ENCODE measurements around the gene INMT. TPM values are rescaled to one million over a fixed set of nuclear protein-coding genes. Genes with fewer than 3 reads are reported as not detected.

INMT gene
- total RNA-seq, 2 experiments from 2014 or later = 0.32 TPM; not detected in 1

DNA sequence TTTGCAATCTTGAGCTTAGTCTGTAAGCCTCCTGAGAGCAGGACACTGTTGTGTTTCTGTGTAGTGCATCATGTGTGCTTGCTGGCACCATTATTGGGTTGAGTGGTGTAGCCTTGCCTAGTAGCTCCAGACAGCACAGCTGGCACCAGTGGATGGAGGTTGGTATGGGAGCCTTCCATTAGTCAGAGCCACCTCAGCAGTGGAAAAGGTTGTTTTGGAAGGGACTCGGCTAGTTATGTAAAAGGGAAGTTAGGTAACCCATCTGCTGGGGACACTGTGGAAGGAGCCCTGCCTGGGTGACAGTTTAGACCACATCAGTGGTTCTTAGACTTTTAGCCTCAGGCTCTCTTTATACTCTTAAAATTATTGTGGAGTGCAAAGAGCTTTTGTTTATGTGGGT lies 35.6 kb downstream of the INMT start:
- Histone ChIP-seq H3K9me2 (ENCODE audit: insufficient read depth, low read length) (no peaks in the 10 kb centered on the region), H3K9me3 (ENCODE audit: low read length) (no peaks in the 10 kb centered on the region), H4K20me1 (ENCODE audit: insufficient read depth, low read length) (no peaks in the 10 kb centered on the region), H3K4me2 (ENCODE audit: low read length) (no peak overlapping the region), H2AFZ (ENCODE audit: low read length) (no peak overlapping the region), H3K79me2 (ENCODE audit: insufficient read depth, low read depth, low read length) (no peaks in the 10 kb centered on the region), H3K27ac (ENCODE audit: low read depth, low read length, poor library complexity, severe bottlenecking) (no peak overlapping the region), H3K4me3 (ENCODE audit: low read depth, low read length, poor library complexity, severe bottlenecking) (no peak overlapping the region), H3K36me3 (ENCODE audit: insufficient read depth, low read length) (no peaks in the 10 kb centered on the region), H3K4me1 (ENCODE audit: insufficient read depth, low read length, poor library complexity, severe bottlenecking) (no peaks in the 10 kb centered on the region)
- POLR2A ChIA-PET = interaction anchor here (1.5 kb wide), 1 partner anchor 9 kb away, joined by 6 read pairs; no protein-coding TSS in a partner anchor
- CTCF ChIA-PET (ENCODE audit: unreplicated experiment) = no interaction called here
- BruUV-seq (replicated peaks) = no TSS peak
- no peak for TF ChIP-seq EZH2phosphoT487 (IDR thresholded peaks at IDR 0.05; ENCODE audit: borderline replicate concordance, low read depth, low read length)
- TF ChIP-seq, protein P1, sequence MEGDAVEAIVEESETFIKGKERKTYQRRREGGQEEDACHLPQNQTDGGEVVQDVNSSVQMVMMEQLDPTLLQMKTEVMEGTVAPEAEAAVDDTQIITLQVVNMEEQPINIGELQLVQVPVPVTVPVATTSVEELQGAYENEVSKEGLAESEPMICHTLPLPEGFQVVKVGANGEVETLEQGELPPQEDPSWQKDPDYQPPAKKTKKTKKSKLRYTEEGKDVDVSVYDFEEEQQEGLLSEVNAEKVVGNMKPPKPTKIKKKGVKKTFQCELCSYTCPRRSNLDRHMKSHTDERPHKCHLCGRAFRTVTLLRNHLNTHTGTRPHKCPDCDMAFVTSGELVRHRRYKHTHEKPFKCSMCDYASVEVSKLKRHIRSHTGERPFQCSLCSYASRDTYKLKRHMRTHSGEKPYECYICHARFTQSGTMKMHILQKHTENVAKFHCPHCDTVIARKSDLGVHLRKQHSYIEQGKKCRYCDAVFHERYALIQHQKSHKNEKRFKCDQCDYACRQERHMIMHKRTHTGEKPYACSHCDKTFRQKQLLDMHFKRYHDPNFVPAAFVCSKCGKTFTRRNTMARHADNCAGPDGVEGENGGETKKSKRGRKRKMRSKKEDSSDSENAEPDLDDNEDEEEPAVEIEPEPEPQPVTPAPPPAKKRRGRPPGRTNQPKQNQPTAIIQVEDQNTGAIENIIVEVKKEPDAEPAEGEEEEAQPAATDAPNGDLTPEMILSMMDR (conservative IDR thresholded peaks at IDR 0.05; ENCODE audit: low read length) = no peak
- DNase-seq (ENCODE audit: low spot score) = no peak
- intact Hi-C loops (cut with micrococcal nuclease; ENCODE audit: unreplicated experiment) = no loop called here

DNA sequence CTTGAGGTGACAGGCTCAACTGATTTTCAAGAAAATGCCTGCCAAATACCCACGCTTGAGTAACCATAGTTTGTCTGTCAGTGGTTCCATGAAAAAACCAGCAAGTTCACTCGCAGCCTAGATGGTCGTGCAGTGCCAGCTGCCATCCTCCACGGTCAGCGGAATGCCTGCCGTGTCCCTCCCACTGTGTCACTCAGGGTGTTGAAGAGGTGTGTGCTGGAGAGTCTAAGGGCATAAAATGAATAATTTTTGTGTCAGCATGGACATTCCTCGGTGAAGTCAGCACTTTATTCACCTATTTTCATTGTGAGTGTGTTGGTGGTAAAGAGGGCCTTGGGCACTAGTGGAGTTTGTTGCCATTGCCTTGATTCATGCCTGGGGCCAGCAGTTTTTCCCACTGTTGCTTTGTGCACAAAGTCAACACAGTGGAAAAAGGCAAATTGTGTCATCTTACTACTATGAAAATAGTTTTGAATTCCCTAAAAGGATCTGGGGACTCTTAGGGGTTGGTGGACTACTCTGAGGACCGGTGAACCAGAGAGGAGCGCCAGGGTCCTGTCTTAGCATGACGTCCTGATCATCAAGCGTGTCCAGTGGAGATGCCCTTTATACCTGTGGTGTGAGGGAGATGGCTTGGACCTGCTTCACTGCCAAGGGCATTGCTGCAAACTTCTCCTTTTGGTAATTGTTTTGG lies 36.9 kb downstream of the INMT start:
- Histone ChIP-seq H3K4me1 (ENCODE audit: insufficient read depth, low read length, poor library complexity, severe bottlenecking) (no peaks in the 10 kb centered on the region), H3K27ac (ENCODE audit: low read depth, low read length, poor library complexity, severe bottlenecking) (no peak overlapping the region), H3K36me3 (ENCODE audit: insufficient read depth, low read length) (no peaks in the 10 kb centered on the region), H4K20me1 (ENCODE audit: insufficient read depth, low read length) (no peaks in the 10 kb centered on the region), H3K4me2 (ENCODE audit: low read length) (no peak overlapping the region), H3K9me2 (ENCODE audit: insufficient read depth, low read length) (no peaks in the 10 kb centered on the region), H3K4me3 (ENCODE audit: low read depth, low read length, poor library complexity, severe bottlenecking) (no peak overlapping the region), H3K79me2 (ENCODE audit: insufficient read depth, low read depth, low read length) (no peaks in the 10 kb centered on the region), H2AFZ (ENCODE audit: low read length) (no peak overlapping the region), H3K9me3 (ENCODE audit: low read length) (no peaks in the 10 kb centered on the region)
- no peak for TF ChIP-seq EZH2phosphoT487 (IDR thresholded peaks at IDR 0.05; ENCODE audit: borderline replicate concordance, low read depth, low read length)
- TF ChIP-seq, protein P1 (conservative IDR thresholded peaks at IDR 0.05; ENCODE audit: low read length) = no peak
- ChIA-PET CTCF (ENCODE audit: unreplicated experiment) (no interaction called here), POLR2A (interaction anchor here (0.6 to 1.5 kb wide), 2 partner anchors 8 to 44 kb away, joined by 3 to 6 read pairs; no protein-coding TSS in a partner anchor)
- DNase-seq (ENCODE audit: low spot score) = no peak
- BruUV-seq (replicated peaks) = no TSS peak
- intact Hi-C loops (cut with micrococcal nuclease; ENCODE audit: unreplicated experiment) = no loop called here

DNA sequence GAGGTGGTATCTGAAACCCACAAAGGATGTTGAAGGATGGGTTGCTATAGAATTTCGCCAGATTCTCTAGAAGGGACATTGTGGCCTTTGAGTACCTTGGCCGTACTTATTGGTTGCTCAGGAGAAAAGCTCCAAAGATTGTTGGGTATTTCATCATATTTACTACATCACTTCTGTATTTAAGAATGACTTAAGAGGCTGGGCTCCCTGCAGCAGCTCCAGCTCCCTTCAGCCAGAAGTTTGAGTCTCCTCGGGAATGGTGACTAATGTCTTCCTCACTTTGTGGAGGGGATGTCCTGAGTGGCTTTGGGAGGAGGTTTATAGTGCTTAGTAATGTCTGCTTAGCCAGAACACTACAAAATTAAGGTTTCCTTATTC lies 37.4 kb downstream of the INMT start:
- intact Hi-C loops (cut with micrococcal nuclease; ENCODE audit: unreplicated experiment) = no loop called here
- DNase-seq (ENCODE audit: low spot score) = no peak
- H3K27ac ChIP-seq (ENCODE audit: low read depth, low read length, poor library complexity, severe bottlenecking) = no peak overlapping the region
- no peak overlapping the region for H3K4me2 ChIP-seq (ENCODE audit: low read length)
- H3K9me3 ChIP-seq (ENCODE audit: low read length) = no peaks in the 10 kb centered on the region
- no peak overlapping the region for H2AFZ ChIP-seq (ENCODE audit: low read length)
- no peaks in the 10 kb centered on the region for H4K20me1 ChIP-seq (ENCODE audit: insufficient read depth, low read length)
- ChIA-PET CTCF (ENCODE audit: unreplicated experiment) (no interaction called here), POLR2A (interaction anchor here (0.6 to 0.7 kb wide), 2 partner anchors 44 to 1600 kb away, joined by 3 read pairs; no protein-coding TSS in a partner anchor)
- H3K36me3 ChIP-seq (ENCODE audit: insufficient read depth, low read length) = no peaks in the 10 kb centered on the region
- H3K4me3 ChIP-seq (ENCODE audit: low read depth, low read length, poor library complexity, severe bottlenecking) = no peak overlapping the region
- TF ChIP-seq, protein P1 (conservative IDR thresholded peaks at IDR 0.05; ENCODE audit: low read length) = no peak
- TF ChIP-seq EZH2phosphoT487 (IDR thresholded peaks at IDR 0.05; ENCODE audit: borderline replicate concordance, low read depth, low read length) = no peak
- H3K4me1 ChIP-seq (ENCODE audit: insufficient read depth, low read length, poor library complexity, severe bottlenecking) = no peaks in the 10 kb centered on the region
- no TSS peak for BruUV-seq (replicated peaks)
- no peaks in the 10 kb centered on the region for H3K79me2 ChIP-seq (ENCODE audit: insufficient read depth, low read depth, low read length)
- no peaks in the 10 kb centered on the region for H3K9me2 ChIP-seq (ENCODE audit: insufficient read depth, low read length)
